Brain microvascular endothelial cell (primary cell): Measurements from ENCODE around the gene ESPL1.
A peak's percentile ranks its signal among the peaks of the same experiment; 100 is the strongest.

Experiments
- DNase-seq: peaks from one replicate; pipeline ENCODE4 v3.0.0-alpha.2; 2020
- H3K27ac ChIP-seq: fragments of 250-450 bp; sonication (Bioruptor Pico); 2 replicates; pipeline ENCODE4 v1.5.1; 2020; ENCODE audit warnings: mild to moderate bottlenecking, moderate library complexity
- H3K27me3 ChIP-seq: fragments of 250-450 bp; sonication (Bioruptor Pico); replicated peaks from 2 replicates; pipeline ENCODE4 v1.5.1; 2020; ENCODE audit warnings: mild to moderate bottlenecking
- H3K36me3 ChIP-seq: fragments of 250-450 bp; sonication (Bioruptor Pico); replicated peaks from 2 replicates; pipeline ENCODE4 v1.5.1; 2020; ENCODE audit warnings: mild to moderate bottlenecking
- H3K4me3 ChIP-seq: 2 replicates; pipeline ENCODE4 v1.5.1; 2011; ENCODE audit warnings: low read depth, mild to moderate bottlenecking, control low read depth, low read length, moderate library complexity
- CTCF ChIP-seq: IDR thresholded peaks from 2 replicates; pipeline ENCODE4 v1.5.1; 2011; ENCODE audit warnings: low read depth, mild to moderate bottlenecking, moderate library complexity, low read length, control low read depth, inconsistent platforms; ENCODE audit errors: missing control alignments
- in situ Hi-C: cut with HindIII; loops from 2 replicates; pipeline ENCODE4 v1.10.0; 2017; ENCODE audit warnings: low sequenced_read_pairs, low pct_ligation_motif_present

The ESPL1 gene

GRCh38 chr12:53233671-53234121, 34.4 kb upstream of the ESPL1 start:
- in situ Hi-C loops = no loop called here
- DNase-seq = no peak
- Histone ChIP-seq H3K27ac (no peak overlapping the region), H3K27me3 (no peaks in the 10 kb centered on the region), H3K4me3 (no peak overlapping the region), H3K36me3 (no peaks in the 10 kb centered on the region)
- TF ChIP-seq CTCF = peak; percentile 23

- in situ Hi-C loops = no loop called here
- H3K4me3 ChIP-seq = no peak overlapping the region
- no peak for TF ChIP-seq CTCF
- no peaks in the 10 kb centered on the region for H3K36me3 ChIP-seq
- no peaks in the 10 kb centered on the region for H3K27me3 ChIP-seq
- DNase-seq = no peak
- no peak overlapping the region for H3K27ac ChIP-seq
Measured at GRCh38 chr12:53234271-53234914, 33.7 kb upstream of the ESPL1 start.

GRCh38 chr12:53235164-53235563, 32.9 kb upstream of the ESPL1 start:
- H3K27ac ChIP-seq = no peak overlapping the region
- no peaks in the 10 kb centered on the region for H3K27me3 ChIP-seq
- H3K4me3 ChIP-seq = no peak overlapping the region
- H3K36me3 ChIP-seq = no peaks in the 10 kb centered on the region
- TF ChIP-seq CTCF = no peak
- no peak for DNase-seq
- in situ Hi-C loops = no loop called here

- in situ Hi-C loops = no loop called here
- no peak for DNase-seq
- no peak for TF ChIP-seq CTCF
- Histone ChIP-seq H3K4me3 (no peak overlapping the region), H3K27me3 (no peaks in the 10 kb centered on the region), H3K27ac (no peak overlapping the region), H3K36me3 (no peaks in the 10 kb centered on the region)
Measured at GRCh38 chr12:53235742-53236442, 32.2 kb upstream of the ESPL1 start.

- H3K36me3 ChIP-seq = no peaks in the 10 kb centered on the region
- no peaks in the 10 kb centered on the region for H3K27me3 ChIP-seq
- H3K4me3 ChIP-seq = no peak overlapping the region
- DNase-seq = no peak
- in situ Hi-C loops = no loop called here
- H3K27ac ChIP-seq = no peak overlapping the region
- TF ChIP-seq CTCF = no peak
Measured at GRCh38 chr12:53236443-53237111, 31.5 kb upstream of the ESPL1 start.
